A549 (cell line): ENCODE results near the gene SLC12A7.

Source experiments
- CHD2 ChIP-seq: fragments of 150-350 bp; IDR thresholded peaks from 2 replicates; pipeline ENCODE4 v1.6.1; 2014; ENCODE audit warnings: low read length; ENCODE audit not compliant: partially characterized antibody
- CTCF ChIP-seq: fragments of >200 bp; sonication (Bioruptor Twin); formaldehyde crosslinking; IDR thresholded peaks from 3 replicates; pipeline ENCODE4 v1.5.1; 2016
- EP300 ChIP-seq, 2 experiments: fragments of >200 bp; sonication (Bioruptor Twin); formaldehyde crosslinking; IDR thresholded peaks; 2 replicates in 1 of 2; 3 replicates in 1 of 2; pipeline ENCODE4 v1.6.1; 2016 to 2017
- POLR2A ChIP-seq: IDR thresholded peaks from 2 replicates; pipeline ENCODE4 v1.6.1; 2012; ENCODE audit warnings: mild to moderate bottlenecking, low read length
- RCOR1 ChIP-seq: fragments of 150-350 bp; IDR thresholded peaks from 2 replicates; pipeline ENCODE4 v1.6.1; 2014; ENCODE audit warnings: antibody characterized with exemption, low read length, low read depth
- RFX5 ChIP-seq: fragments of 450-650 bp; IDR thresholded peaks from 2 replicates; pipeline ENCODE4 v1.7.1; 2014; ENCODE audit warnings: antibody characterized with exemption, mild to moderate bottlenecking, moderate library complexity
- TF ChIP-seq, protein P1 (sequence below): fragments of 450-650 bp; IDR thresholded peaks from 2 replicates; pipeline ENCODE4 v1.6.1; 2014; ENCODE audit warnings: antibody characterized with exemption

DNA sequence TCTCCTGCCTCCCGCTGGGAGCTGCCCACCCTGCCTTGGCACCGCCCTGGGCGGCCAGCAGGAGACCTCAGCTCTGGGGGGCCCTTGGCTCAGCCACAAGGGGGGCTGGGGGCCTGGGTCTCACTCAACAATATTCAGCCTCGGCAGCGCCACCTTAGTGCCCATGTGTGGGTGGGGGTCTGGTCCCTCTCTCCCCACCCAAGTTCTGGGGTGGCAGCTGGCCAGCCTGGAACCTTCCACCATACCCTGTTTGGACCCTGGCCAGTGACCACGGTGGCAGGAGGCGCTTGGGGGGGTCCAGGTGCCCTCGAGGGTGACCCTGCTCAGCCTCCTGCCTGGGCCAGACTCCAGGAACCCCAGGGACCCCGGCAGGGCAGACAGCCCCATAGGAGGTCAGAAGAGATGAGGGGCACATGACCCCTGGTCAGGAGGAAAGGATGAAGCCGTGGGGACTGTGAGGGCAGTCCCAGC, 81.0 kb downstream of the SLC12A7 start:
- no peak for TF ChIP-seq CTCF
- TF ChIP-seq, protein P1, sequence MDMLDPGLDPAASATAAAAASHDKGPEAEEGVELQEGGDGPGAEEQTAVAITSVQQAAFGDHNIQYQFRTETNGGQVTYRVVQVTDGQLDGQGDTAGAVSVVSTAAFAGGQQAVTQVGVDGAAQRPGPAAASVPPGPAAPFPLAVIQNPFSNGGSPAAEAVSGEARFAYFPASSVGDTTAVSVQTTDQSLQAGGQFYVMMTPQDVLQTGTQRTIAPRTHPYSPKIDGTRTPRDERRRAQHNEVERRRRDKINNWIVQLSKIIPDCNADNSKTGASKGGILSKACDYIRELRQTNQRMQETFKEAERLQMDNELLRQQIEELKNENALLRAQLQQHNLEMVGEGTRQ = no peak
- TF ChIP-seq EP300 (IDR thresholded peaks at IDR 0.05) = no peak
- TF ChIP-seq RFX5 = no peak
- TF ChIP-seq RCOR1 = no peak
- no peak for TF ChIP-seq CHD2
- no peak for TF ChIP-seq POLR2A
